HEK293 (cell line): Measurements from ENCODE around the gene RPN2.

Experiments used
- ZFP69B ChIP-seq: fragments of 450-650 bp; formaldehyde crosslinking; IDR thresholded peaks from 2 replicates; pipeline ENCODE4 v1.5.1; 2016; ENCODE audit warnings: missing biosample characterization, missing genetic modification characterization
- ZNF211 ChIP-seq: fragments of 450-650 bp; formaldehyde crosslinking; IDR thresholded peaks from 2 replicates; pipeline ENCODE4 v1.5.1; 2016; ENCODE audit warnings: low read depth, missing biosample characterization, missing genetic modification characterization
- ZNF530 ChIP-seq: fragments of 450-650 bp; formaldehyde crosslinking; IDR thresholded peaks from 2 replicates; pipeline ENCODE4 v1.5.1; 2016; ENCODE audit warnings: low read depth, missing biosample characterization, missing genetic modification characterization
- ZNF561 ChIP-seq: fragments of 450-650 bp; IDR thresholded peaks from 2 replicates; pipeline ENCODE4 v1.5.1; 2018; ENCODE audit warnings: missing biosample characterization, missing genetic modification characterization, borderline replicate concordance
- ZSCAN16 ChIP-seq: fragments of 450-650 bp; formaldehyde crosslinking; IDR thresholded peaks from 2 replicates; pipeline ENCODE4 v1.5.1; 2016; ENCODE audit warnings: missing biosample characterization, missing genetic modification characterization
- TF ChIP-seq, protein P1 (sequence below): fragments of 450-650 bp; formaldehyde crosslinking; IDR thresholded peaks from 2 replicates; pipeline ENCODE4 v1.5.1; 2016; ENCODE audit warnings: missing biosample characterization, missing genetic modification characterization
- TF ChIP-seq, protein P2 (sequence below): fragments of 450-650 bp; formaldehyde crosslinking; IDR thresholded peaks from 2 replicates; pipeline ENCODE4 v1.5.1; 2016; ENCODE audit warnings: missing biosample characterization, missing genetic modification characterization

DNA sequence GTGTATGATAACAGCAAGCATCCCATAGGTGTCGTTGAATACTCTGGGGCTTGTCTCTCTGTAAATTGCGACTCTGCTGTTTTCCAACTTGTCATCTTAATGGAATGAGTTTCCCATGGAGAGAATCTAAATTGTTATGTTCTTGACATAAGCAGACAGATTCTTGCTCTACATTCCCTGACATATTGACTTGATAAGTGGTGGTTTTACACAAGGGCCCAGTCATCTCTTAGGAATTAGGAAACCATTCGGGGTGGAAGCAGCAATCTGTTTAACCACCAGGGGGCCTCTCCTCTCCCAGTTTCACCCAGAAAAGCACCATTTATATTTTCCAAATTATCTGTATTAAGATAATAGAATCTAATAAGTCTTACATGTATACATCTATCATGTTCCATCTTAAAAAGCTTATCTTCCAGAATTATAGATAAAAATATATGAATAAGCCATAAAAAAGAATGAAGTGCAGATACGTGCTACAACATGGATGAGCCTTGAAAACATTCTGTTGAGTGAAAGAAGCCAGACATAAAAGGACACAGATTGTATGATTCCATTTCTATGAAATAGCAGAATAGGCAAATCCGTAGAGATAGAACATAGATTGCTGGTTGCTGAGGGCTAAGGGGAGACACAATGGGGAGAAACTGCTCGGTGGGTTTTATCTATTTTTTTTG, 23.3 kb downstream of the RPN2 start:
- no peak for TF ChIP-seq ZSCAN16 (tag by site-specific recombination)
- TF ChIP-seq, protein P1, sequence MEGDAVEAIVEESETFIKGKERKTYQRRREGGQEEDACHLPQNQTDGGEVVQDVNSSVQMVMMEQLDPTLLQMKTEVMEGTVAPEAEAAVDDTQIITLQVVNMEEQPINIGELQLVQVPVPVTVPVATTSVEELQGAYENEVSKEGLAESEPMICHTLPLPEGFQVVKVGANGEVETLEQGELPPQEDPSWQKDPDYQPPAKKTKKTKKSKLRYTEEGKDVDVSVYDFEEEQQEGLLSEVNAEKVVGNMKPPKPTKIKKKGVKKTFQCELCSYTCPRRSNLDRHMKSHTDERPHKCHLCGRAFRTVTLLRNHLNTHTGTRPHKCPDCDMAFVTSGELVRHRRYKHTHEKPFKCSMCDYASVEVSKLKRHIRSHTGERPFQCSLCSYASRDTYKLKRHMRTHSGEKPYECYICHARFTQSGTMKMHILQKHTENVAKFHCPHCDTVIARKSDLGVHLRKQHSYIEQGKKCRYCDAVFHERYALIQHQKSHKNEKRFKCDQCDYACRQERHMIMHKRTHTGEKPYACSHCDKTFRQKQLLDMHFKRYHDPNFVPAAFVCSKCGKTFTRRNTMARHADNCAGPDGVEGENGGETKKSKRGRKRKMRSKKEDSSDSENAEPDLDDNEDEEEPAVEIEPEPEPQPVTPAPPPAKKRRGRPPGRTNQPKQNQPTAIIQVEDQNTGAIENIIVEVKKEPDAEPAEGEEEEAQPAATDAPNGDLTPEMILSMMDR (tag by site-specific recombination): peak; percentile 68; the same call in 1 of the 2 replicates
- TF ChIP-seq ZFP69B: no peak
- TF ChIP-seq, protein P2, sequence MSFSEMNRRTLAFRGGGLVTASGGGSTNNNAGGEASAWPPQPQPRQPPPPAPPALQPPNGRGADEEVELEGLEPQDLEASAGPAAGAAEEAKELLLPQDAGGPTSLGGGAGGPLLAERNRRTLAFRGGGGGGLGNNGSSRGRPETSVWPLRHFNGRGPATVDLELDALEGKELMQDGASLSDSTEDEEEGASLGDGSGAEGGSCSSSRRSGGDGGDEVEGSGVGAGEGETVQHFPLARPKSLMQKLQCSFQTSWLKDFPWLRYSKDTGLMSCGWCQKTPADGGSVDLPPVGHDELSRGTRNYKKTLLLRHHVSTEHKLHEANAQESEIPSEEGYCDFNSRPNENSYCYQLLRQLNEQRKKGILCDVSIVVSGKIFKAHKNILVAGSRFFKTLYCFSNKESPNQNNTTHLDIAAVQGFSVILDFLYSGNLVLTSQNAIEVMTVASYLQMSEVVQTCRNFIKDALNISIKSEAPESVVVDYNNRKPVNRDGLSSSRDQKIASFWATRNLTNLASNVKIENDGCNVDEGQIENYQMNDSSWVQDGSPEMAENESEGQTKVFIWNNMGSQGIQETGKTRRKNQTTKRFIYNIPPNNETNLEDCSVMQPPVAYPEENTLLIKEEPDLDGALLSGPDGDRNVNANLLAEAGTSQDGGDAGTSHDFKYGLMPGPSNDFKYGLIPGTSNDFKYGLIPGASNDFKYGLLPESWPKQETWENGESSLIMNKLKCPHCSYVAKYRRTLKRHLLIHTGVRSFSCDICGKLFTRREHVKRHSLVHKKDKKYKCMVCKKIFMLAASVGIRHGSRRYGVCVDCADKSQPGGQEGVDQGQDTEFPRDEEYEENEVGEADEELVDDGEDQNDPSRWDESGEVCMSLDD: no peak
- no peak for TF ChIP-seq ZNF530 (tag by site-specific recombination)
- TF ChIP-seq ZNF561 (tag by site-specific recombination): no peak
- TF ChIP-seq ZNF211 (tag by site-specific recombination): no peak
